ENCODE data around the gene RNF148.

DNA sequence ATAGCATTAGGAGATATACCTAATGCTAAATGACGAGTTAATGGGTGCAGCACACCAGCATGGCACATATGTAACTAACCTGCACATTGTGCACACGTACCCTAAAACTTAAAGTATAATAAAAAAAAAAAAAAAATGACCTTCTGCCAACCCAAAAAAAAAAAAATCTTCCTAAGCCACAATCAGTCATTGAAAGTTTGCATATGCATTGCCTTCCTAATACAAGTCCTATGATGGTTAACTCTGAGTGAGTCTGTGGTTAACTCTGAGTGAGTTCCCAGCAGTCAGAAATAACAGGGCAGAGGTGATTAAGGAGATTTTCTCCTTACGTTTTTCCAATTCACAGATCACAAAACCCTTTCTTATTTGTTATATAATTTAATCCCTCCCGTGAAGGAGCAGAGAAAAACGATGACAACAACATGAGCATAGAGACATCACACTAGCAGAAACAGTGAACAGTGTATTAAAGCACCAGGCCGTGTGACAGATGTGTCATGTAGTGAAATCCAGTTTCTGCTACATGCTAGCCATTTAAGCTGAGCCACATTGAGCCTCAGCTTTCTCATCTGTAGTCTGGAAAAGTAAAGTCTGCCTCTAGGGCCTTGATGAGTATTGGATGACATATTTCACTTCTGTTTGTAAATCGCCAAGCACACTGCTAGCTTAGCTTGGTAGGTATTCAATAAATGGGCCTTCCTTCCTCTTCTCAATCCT lies 7.4 kb upstream of the RNF148 start:
- TF ChIP-seq EZH2phosphoT487 (IDR thresholded peaks at IDR 0.05; ENCODE audit: borderline replicate concordance) (no peak), CTCF (conservative IDR thresholded peaks at IDR 0.05; ENCODE audit: low read length) (no peak)

Data from Loucy (cell line).